ENCODE data around the gene CHST11. TPM values are rescaled to one million over a fixed set of nuclear protein-coding genes. Genes with fewer than 3 reads are reported as not detected.

The CHST11 gene
- total and polyA plus RNA-seq, 10 of the 15 experiments (the other 5 are each of a cell fraction or from before 2014, with no cell fraction given) = 1.9 to 38.1 (median 17.2) TPM

GRCh38 chr12:104407922-104408321 lies 48.8 kb upstream of the CHST11 start (continued):
- no peak for TF ChIP-seq USF2 (IDR thresholded peaks at IDR 0.05; ENCODE audit: borderline replicate concordance, low read depth, low read length)
- no peak for TF ChIP-seq GATAD2B (conservative IDR thresholded peaks at IDR 0.05; ENCODE audit: low read depth)

- ATAC-seq (no peak), FAIRE-seq (no peak), DNase-seq (ENCODE audit: low read depth, low spot score) (no peak)
- H3K27ac ChIP-seq (ENCODE audit: control insufficient read depth, insufficient read depth) = no peak overlapping the region
- TF ChIP-seq FOXM1 (IDR thresholded peaks at IDR 0.05; ENCODE audit: low read depth, low read length) = no peak
- TF ChIP-seq SRF (IDR thresholded peaks at IDR 0.05; ENCODE audit: low read depth in 2 of 2, low read length in 2 of 2) = no peak
- TF ChIP-seq ZSCAN29 (IDR thresholded peaks at IDR 0.05) = no peak
- TF ChIP-seq ZZZ3 (IDR thresholded peaks at IDR 0.05; ENCODE audit: control insufficient read depth, insufficient read length, low read depth) = no peak
- no peak for TF ChIP-seq CBFB (IDR thresholded peaks at IDR 0.05; ENCODE audit: low read depth)
- no peak for TF ChIP-seq KDM1A (IDR thresholded peaks at IDR 0.05; ENCODE audit: borderline replicate concordance)
- no peak for TF ChIP-seq HSF1 (IDR thresholded peaks at IDR 0.05; ENCODE audit: low read depth, low read length)
- TF ChIP-seq RAD51 (IDR thresholded peaks at IDR 0.05) = no peak
- TF ChIP-seq ATF3 (IDR thresholded peaks at IDR 0.05; ENCODE audit: borderline replicate concordance, extremely low read depth, low read depth, low read length) = no peak
- TF ChIP-seq MEF2B (IDR thresholded peaks at IDR 0.05; ENCODE audit: partially characterized antibody, poor library complexity, severe bottlenecking) = no peak
- TF ChIP-seq STAT1 (conservative IDR thresholded peaks at IDR 0.05) = no peak
- TF ChIP-seq HDAC2 (IDR thresholded peaks at IDR 0.05) = no peak
- no peak for TF ChIP-seq SUZ12 (IDR thresholded peaks at IDR 0.05; ENCODE audit: unreplicated experiment)
- TF ChIP-seq NR2C1 (IDR thresholded peaks at IDR 0.05) = no peak
- CTCF ChIA-PET = interaction anchor here (0.6 kb wide), 1 partner anchor 8 kb away, joined by 5 read pairs; no protein-coding TSS in a partner anchor
- SMC1A ChIA-PET (ENCODE audit: uncharacterized antibody, unreplicated experiment) = interaction anchor here (1.1 to 2.3 kb wide), 2 partner anchors 24 to 28 kb away, joined by 4 to 9 read pairs; no protein-coding TSS in a partner anchor
- peaks cover 2% of the 10 kb centered on the region; the same call in 2 of the 3 replicates for H3K9me3 ChIP-seq (replicated peaks; ENCODE audit: control insufficient read depth, insufficient read depth, low read length)
- intact Hi-C loops (cut with micrococcal nuclease; ENCODE audit: unreplicated experiment) (no loop called here), in situ Hi-C loops (cut with MboI) (no loop called here)
- POLR2A ChIA-PET = no interaction called here
- no peaks in the 10 kb centered on the region for H3K27me3 ChIP-seq (replicated peaks in 1 of 2; ENCODE audit: control insufficient read depth in 2 of 2, insufficient read depth in 2 of 2, low read length in 1 of 2)
- H2AFZ ChIP-seq (ENCODE audit: control insufficient read depth, low read depth, low read length) = no peak overlapping the region
- no peak overlapping the region for H3K9ac ChIP-seq (ENCODE audit: control insufficient read depth, insufficient read depth, low read length)
- no peaks in the 10 kb centered on the region for H3K36me3 ChIP-seq (ENCODE audit: control insufficient read depth in 2 of 2, insufficient read depth in 2 of 2, low read length in 1 of 2)
- RAD21 ChIA-PET (ENCODE audit: unreplicated experiment) = interaction anchor here (1.8 kb wide), 1 partner anchor 29 kb away, joined by 3 read pairs; no protein-coding TSS in a partner anchor
- H3K79me2 ChIP-seq (ENCODE audit: control insufficient read depth, insufficient read depth, low read length) = no peaks in the 10 kb centered on the region
- no peak overlapping the region for H3K4me3 ChIP-seq
- no peaks in the 10 kb centered on the region for H4K20me1 ChIP-seq (ENCODE audit: control insufficient read depth, insufficient read depth)
- peaks cover 9% of the 10 kb centered on the region for H3K4me1 ChIP-seq (ENCODE audit: control insufficient read depth, insufficient read depth, low read length)
- no peak overlapping the region for H3K4me2 ChIP-seq (ENCODE audit: control insufficient read depth, insufficient read depth)
- no TSS peak for BruUV-seq (replicated peaks)
These were observed 46.4 kb upstream of the CHST11 start for GRCh38 chr12:104410326-104410725.
